ENCODE data around the gene COMMD1. TPM values are rescaled to one million over a fixed set of nuclear protein-coding genes. Genes with fewer than 3 reads are reported as not detected.

Gene COMMD1
- total and polyA plus RNA-seq, 2 donors from 2014 or later: 38.5 to 99.4 TPM

GRCh38 chr2:62071760-62072680, 166.5 kb downstream of the COMMD1 start:
- Histone ChIP-seq H3K4me3 (ENCODE audit: low read length in 3 of 3) (no peak overlapping the region), H3K27ac (ENCODE audit: low read depth in 2 of 2, low read length in 2 of 2) (no peak overlapping the region), H3K36me3 (ENCODE audit: control insufficient read depth in 2 of 3, insufficient read depth in 3 of 3, low read length in 3 of 3) (no peaks in the 10 kb centered on the region), H3K9ac (ENCODE audit: low read length in 3 of 3) (no peak overlapping the region), H3K9me3 (ENCODE audit: control insufficient read depth in 2 of 3, insufficient read depth in 1 of 3, low read length in 3 of 3) (peaks cover 0 to 3% (median 0%) of the 10 kb centered on the region in 3 donors), H3K27me3 (ENCODE audit: control insufficient read depth, insufficient read depth, low read length) (no peaks in the 10 kb centered on the region), H3K4me1 (ENCODE audit: control insufficient read depth in 2 of 3, insufficient read depth in 2 of 3, low read depth in 1 of 3, low read length in 3 of 3) (peaks cover 0 to 5% (median 0%) of the 10 kb centered on the region in 3 donors)
- FAIRE-seq: no peak
- no peak for TF ChIP-seq CTCF (IDR thresholded peaks at IDR 0.05; ENCODE audit: borderline replicate concordance, extremely low read depth, insufficient read depth)
- intact Hi-C loops (cut with DNase I): no loop called here
- DNase-seq: no peak

GRCh38 chr2:62074233-62074632, 168.8 kb downstream of the COMMD1 start:
- Histone ChIP-seq H3K36me3 (ENCODE audit: control insufficient read depth in 2 of 3, insufficient read depth in 3 of 3, low read length in 3 of 3) (no peaks in the 10 kb centered on the region), H3K27ac (ENCODE audit: low read depth in 2 of 2, low read length in 2 of 2) (no peak overlapping the region), H3K9ac (ENCODE audit: low read length in 3 of 3) (no peak overlapping the region), H3K27me3 (ENCODE audit: control insufficient read depth, insufficient read depth, low read length) (no peaks in the 10 kb centered on the region), H3K9me3 (ENCODE audit: control insufficient read depth in 2 of 3, insufficient read depth in 1 of 3, low read length in 3 of 3) (peaks cover 0 to 3% (median 0%) of the 10 kb centered on the region in 3 donors), H3K4me1 (ENCODE audit: control insufficient read depth in 2 of 3, insufficient read depth in 2 of 3, low read depth in 1 of 3, low read length in 3 of 3) (peaks cover 0 to 5% (median 0%) of the 10 kb centered on the region in 3 donors), H3K4me3 (ENCODE audit: low read length in 3 of 3) (no peak overlapping the region)
- no peak for TF ChIP-seq CTCF (IDR thresholded peaks at IDR 0.05; ENCODE audit: borderline replicate concordance, extremely low read depth, insufficient read depth)
- intact Hi-C loops (cut with DNase I): no loop called here
- FAIRE-seq (no peak), DNase-seq (peak in 3 of 5 donors; percentile 31 to 51 (median 33))

- no peak for TF ChIP-seq CTCF (IDR thresholded peaks at IDR 0.05; ENCODE audit: borderline replicate concordance, extremely low read depth, insufficient read depth)
- H3K27ac ChIP-seq (ENCODE audit: low read depth in 2 of 2, low read length in 2 of 2): no peak overlapping the region
- peaks cover 0 to 5% (median 0%) of the 10 kb centered on the region in 3 donors for H3K4me1 ChIP-seq (ENCODE audit: control insufficient read depth in 2 of 3, insufficient read depth in 2 of 3, low read depth in 1 of 3, low read length in 3 of 3)
- intact Hi-C loops (cut with DNase I): no loop called here
- peak in 1 of 5 donors; percentile 14 for DNase-seq
- no peak overlapping the region for H3K9ac ChIP-seq (ENCODE audit: low read length in 3 of 3)
- peaks cover 0 to 3% (median 0%) of the 10 kb centered on the region in 3 donors for H3K9me3 ChIP-seq (ENCODE audit: control insufficient read depth in 2 of 3, insufficient read depth in 1 of 3, low read length in 3 of 3)
- no peak overlapping the region for H3K4me3 ChIP-seq (ENCODE audit: low read length in 3 of 3)
- FAIRE-seq: no peak
- H3K27me3 ChIP-seq (ENCODE audit: control insufficient read depth, insufficient read depth, low read length): no peaks in the 10 kb centered on the region
- H3K36me3 ChIP-seq (ENCODE audit: control insufficient read depth in 2 of 3, insufficient read depth in 3 of 3, low read length in 3 of 3): no peaks in the 10 kb centered on the region
These were observed 171.6 kb downstream of the COMMD1 start for GRCh38 chr2:62076980-62077638.

Measured in kidney (tissue), 14 donors.